RPMI7951 (cell line): ENCODE data around the gene ZNF24. TPM values are rescaled to one million over a fixed set of nuclear protein-coding genes. Genes with fewer than 3 reads are reported as not detected.
A peak's percentile ranks its signal among the peaks of the same experiment; 100 is the strongest.

Source experiments
- DNase-seq: peaks from one replicate; pipeline ENCODE4 v3.0.0-alpha.2; 2012; ENCODE audit warnings: low read depth
- total RNA-seq: library from RNA; depleted of rRNA; stranded (reverse); fragments of >200 nt; shearing (Covaris generic); gene quantifications from 2 replicates; pipeline ENCODE4 v1.2.3, GENCODE V29; 2014; rRNA removed

The ZNF24 gene
- 28.1 and 29.9 TPM in 2 replicates for total RNA-seq

- DNase-seq, result peak; percentile 91
These were observed at the start of gene ZNF24 for GRCh38 chr18:35343936-35344735. Gene ZNF24 (minus strand): TSS chr18:35344420. CDS start chr18:35340650, 3,770 bp downstream.

GRCh38 chr18:35393716-35394115 lies 49.5 kb upstream of the ZNF24 start:
- DNase-seq, result no peak

GRCh38 chr18:35392375-35392774 lies 48.2 kb upstream of the ZNF24 start:
- no peak for DNase-seq

GRCh38 chr18:35390951-35391700 lies 46.9 kb upstream of the ZNF24 start:
- no peak for DNase-seq

- peak; percentile 21 for DNase-seq
These were observed 44.9 kb upstream of the ZNF24 start for GRCh38 chr18:35389095-35389618.

GRCh38 chr18:35387152-35387571 lies 42.9 kb upstream of the ZNF24 start:
- peak; percentile 21 for DNase-seq

GRCh38 chr18:35386600-35387100 lies 42.4 kb upstream of the ZNF24 start:
- DNase-seq, result peak; percentile 73

GRCh38 chr18:35383136-35383535 lies 38.9 kb upstream of the ZNF24 start:
- no peak for DNase-seq

- DNase-seq, result no peak
These were observed 35.2 kb upstream of the ZNF24 start for GRCh38 chr18:35379421-35379820.

GRCh38 chr18:35378574-35378896 lies 34.3 kb upstream of the ZNF24 start:
- no peak for DNase-seq

- DNase-seq, result no peak
These were observed 33.8 kb upstream of the ZNF24 start for GRCh38 chr18:35377875-35378573.

- DNase-seq, result peak; percentile 62
These were observed 32.8 kb upstream of the ZNF24 start, which contains the start of gene ZNF396 for GRCh38 chr18:35376742-35377695. Gene ZNF396 (minus strand): TSS chr18:35377337. CDS start chr18:35374292, 3,045 bp downstream.

GRCh38 chr18:35376393-35376741 lies 32.1 kb upstream of the ZNF24 start:
- no peak for DNase-seq

- DNase-seq, result no peak
These were observed 30.5 kb upstream of the ZNF24 start for GRCh38 chr18:35374708-35375107.

GRCh38 chr18:35371412-35372195 lies 27.4 kb upstream of the ZNF24 start:
- no peak for DNase-seq

- no peak for DNase-seq
These were observed 24.9 kb upstream of the ZNF24 start for GRCh38 chr18:35369126-35369525.

- DNase-seq, result no peak
These were observed 24.4 kb upstream of the ZNF24 start for GRCh38 chr18:35368595-35368994.

- no peak for DNase-seq
These were observed 18.3 kb upstream of the ZNF24 start for GRCh38 chr18:35362531-35362930.

GRCh38 chr18:35361570-35362321 lies 17.5 kb upstream of the ZNF24 start:
- DNase-seq, result no peak
